ENCODE measurements around the gene ARPC5L.

DNA sequence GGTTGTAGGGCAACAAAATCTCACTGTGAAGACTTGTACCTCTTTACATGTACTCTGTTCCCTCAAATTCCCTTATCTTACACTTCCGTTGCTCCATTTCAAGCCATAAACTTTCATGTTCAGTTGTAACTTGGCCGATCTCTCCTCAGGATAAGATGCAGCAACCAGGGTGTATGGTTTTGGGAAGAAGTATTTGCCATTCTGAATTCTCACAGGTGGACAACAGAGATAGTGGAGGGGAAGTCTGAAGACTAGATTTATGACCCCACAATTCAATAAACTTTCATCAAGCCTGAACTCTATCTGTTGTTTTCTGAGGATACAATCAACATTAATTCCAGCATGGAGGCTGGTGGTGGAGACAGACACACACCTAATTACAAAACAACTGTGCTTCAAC is 51.4 kb downstream of the ARPC5L start:
- TF ChIP-seq, protein P1, sequence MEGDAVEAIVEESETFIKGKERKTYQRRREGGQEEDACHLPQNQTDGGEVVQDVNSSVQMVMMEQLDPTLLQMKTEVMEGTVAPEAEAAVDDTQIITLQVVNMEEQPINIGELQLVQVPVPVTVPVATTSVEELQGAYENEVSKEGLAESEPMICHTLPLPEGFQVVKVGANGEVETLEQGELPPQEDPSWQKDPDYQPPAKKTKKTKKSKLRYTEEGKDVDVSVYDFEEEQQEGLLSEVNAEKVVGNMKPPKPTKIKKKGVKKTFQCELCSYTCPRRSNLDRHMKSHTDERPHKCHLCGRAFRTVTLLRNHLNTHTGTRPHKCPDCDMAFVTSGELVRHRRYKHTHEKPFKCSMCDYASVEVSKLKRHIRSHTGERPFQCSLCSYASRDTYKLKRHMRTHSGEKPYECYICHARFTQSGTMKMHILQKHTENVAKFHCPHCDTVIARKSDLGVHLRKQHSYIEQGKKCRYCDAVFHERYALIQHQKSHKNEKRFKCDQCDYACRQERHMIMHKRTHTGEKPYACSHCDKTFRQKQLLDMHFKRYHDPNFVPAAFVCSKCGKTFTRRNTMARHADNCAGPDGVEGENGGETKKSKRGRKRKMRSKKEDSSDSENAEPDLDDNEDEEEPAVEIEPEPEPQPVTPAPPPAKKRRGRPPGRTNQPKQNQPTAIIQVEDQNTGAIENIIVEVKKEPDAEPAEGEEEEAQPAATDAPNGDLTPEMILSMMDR (conservative IDR thresholded peaks at IDR 0.05; ENCODE audit: low read depth, low read length): no peak
- TF ChIP-seq EZH2 (IDR thresholded peaks at IDR 0.05; ENCODE audit: low read length, unreplicated experiment) (no peak), EZH2phosphoT487 (IDR thresholded peaks at IDR 0.05; ENCODE audit: borderline replicate concordance, low read length) (no peak)

Data from PC-3 (cell line).